Calu3 (cell line): ENCODE data around the gene TSPO2. TPM values are rescaled to one million over a fixed set of nuclear protein-coding genes. Genes with fewer than 3 reads are reported as not detected.
A peak's percentile ranks its signal among the peaks of the same experiment; 100 is the strongest.

Experiments used
- BruUV-seq: library from RNA; stranded (reverse); fragments of 400-500 nt; replicated peaks from 2 replicates; lab custom pipeline; 2021; lab: Mats Ljungman, UMichigan
- CTCF ChIA-PET: fragments of 300-600 bp; sonication (Branson Sonifier 250); formaldehyde crosslinking; loops from one replicate; lab custom pipeline; 2022; ENCODE audit warnings: antibody characterized with exemption; lab: Charles Lee
- DNase-seq: peaks from one replicate; pipeline ENCODE4 v3.0.0; 2022
- H3K27ac Mint-ChIP-seq: one replicate; pipeline ENCODE4 v1.8.0; 2022; ENCODE audit warnings: mixed read lengths; ENCODE audit not compliant: unreplicated experiment
- H3K27me3 Mint-ChIP-seq: one replicate; pipeline ENCODE4 v1.8.0; 2022; ENCODE audit warnings: mixed read lengths; ENCODE audit not compliant: unreplicated experiment
- H3K36me3 Mint-ChIP-seq: one replicate; pipeline ENCODE4 v1.8.0; 2022; ENCODE audit warnings: mild to moderate bottlenecking, moderate library complexity, mixed read lengths; ENCODE audit not compliant: insufficient read depth, unreplicated experiment
- H3K4me1 Mint-ChIP-seq: one replicate; pipeline ENCODE4 v1.8.0; 2022; ENCODE audit warnings: mild to moderate bottlenecking, low read depth, mixed read lengths; ENCODE audit not compliant: unreplicated experiment
- H3K4me3 Mint-ChIP-seq: one replicate; pipeline ENCODE4 v1.8.0; 2022; ENCODE audit warnings: mild to moderate bottlenecking, low read depth, moderate library complexity, mixed read lengths; ENCODE audit not compliant: unreplicated experiment
- H3K9me3 Mint-ChIP-seq: one replicate; pipeline ENCODE4 v1.8.0; 2022; ENCODE audit warnings: low read depth, mixed read lengths; ENCODE audit not compliant: unreplicated experiment
- intact Hi-C: fragments of 100-400 bp; cut with micrococcal nuclease; formaldehyde crosslinking; loops from one replicate; pipeline ENCODE4 v1.10.0; 2022; ENCODE audit not compliant: unreplicated experiment
- total RNA-seq: library from RNA; stranded (reverse); gene quantifications from 2 replicates; pipeline ENCODE4 v1.2.3, GENCODE V29; 2022
- TF ChIP-seq, protein P1 (sequence below): fragments of 200-600 bp; IDR thresholded peaks from one replicate; pipeline ENCODE4 v1.8.0; 2022; ENCODE audit warnings: antibody characterized with exemption; ENCODE audit not compliant: unreplicated experiment

The TSPO2 gene
- total RNA-seq, 1 experiment from 2014 or later = not detected

DNA sequence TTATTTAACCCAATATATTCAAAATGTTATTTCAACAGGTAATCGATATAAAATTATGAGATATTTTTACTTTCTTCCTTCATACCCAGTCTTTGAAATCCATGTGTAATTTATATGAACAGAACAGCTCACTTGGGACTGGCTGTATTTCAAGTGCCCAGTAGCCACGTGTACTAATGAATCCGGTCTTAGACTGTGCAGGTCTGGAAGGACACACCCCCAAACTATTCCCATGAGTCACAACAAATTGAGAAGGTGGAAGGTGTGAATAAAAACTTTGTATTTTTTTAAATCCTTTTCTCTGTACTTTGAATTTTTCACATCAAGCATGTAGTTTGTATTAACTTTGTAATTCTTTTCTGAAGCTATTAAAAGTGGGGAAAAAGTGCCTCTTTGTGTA is 6.1 kb upstream of the TSPO2 start:
- H3K36me3 Mint-ChIP-seq = peaks cover 20% of the 10 kb centered on the region
- TF ChIP-seq, protein P1, sequence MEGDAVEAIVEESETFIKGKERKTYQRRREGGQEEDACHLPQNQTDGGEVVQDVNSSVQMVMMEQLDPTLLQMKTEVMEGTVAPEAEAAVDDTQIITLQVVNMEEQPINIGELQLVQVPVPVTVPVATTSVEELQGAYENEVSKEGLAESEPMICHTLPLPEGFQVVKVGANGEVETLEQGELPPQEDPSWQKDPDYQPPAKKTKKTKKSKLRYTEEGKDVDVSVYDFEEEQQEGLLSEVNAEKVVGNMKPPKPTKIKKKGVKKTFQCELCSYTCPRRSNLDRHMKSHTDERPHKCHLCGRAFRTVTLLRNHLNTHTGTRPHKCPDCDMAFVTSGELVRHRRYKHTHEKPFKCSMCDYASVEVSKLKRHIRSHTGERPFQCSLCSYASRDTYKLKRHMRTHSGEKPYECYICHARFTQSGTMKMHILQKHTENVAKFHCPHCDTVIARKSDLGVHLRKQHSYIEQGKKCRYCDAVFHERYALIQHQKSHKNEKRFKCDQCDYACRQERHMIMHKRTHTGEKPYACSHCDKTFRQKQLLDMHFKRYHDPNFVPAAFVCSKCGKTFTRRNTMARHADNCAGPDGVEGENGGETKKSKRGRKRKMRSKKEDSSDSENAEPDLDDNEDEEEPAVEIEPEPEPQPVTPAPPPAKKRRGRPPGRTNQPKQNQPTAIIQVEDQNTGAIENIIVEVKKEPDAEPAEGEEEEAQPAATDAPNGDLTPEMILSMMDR = no peak
- DNase-seq = peak; percentile 36
- CTCF ChIA-PET = interaction anchor here (0.6 to 2.1 kb wide), 6 partner anchors 8 to 145 kb away, joined by 3 to 9 read pairs (median 4); no protein-coding TSS in a partner anchor
- H3K4me1 Mint-ChIP-seq = peaks cover 58% of the 10 kb centered on the region
- H3K27me3 Mint-ChIP-seq = no peaks in the 10 kb centered on the region
- H3K4me3 Mint-ChIP-seq = peak overlapping the region; percentile 73
- H3K27ac Mint-ChIP-seq = peak overlapping the region; percentile 38
- H3K9me3 Mint-ChIP-seq = no peaks in the 10 kb centered on the region
- BruUV-seq = no TSS peak
- intact Hi-C loops = loop anchor here (5.0 kb wide), 1 partner anchor 39 kb away; no protein-coding TSS in a partner anchor

DNA sequence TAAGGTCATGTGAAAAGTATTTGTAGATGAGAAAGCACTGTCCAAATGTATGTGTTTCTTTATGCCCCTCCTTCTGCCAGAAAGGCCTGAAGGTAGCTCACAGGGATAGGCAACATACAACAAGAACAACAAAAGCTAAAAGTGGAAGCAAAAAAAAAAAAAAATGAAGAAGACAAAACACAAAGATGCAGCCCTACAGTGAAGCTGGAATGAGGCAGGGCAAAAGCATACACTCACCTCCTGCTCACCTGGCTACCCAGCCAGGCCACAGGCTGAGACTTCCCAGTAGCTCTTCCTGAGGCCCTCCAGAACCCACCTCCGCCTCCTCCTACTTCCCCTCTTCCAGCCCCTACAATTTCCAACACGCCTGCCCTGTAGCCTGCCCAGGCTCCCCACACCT is 5.7 kb upstream of the TSPO2 start:
- intact Hi-C loops = loop anchor here (5.0 kb wide), 1 partner anchor 39 kb away; no protein-coding TSS in a partner anchor
- Mint-ChIP-seq H3K9me3 (no peaks in the 10 kb centered on the region), H3K27me3 (no peaks in the 10 kb centered on the region), H3K4me1 (peaks cover 58% of the 10 kb centered on the region), H3K36me3 (peaks cover 20% of the 10 kb centered on the region), H3K27ac (peak overlapping the region; percentile 38), H3K4me3 (peak overlapping the region; percentile 73)
- CTCF ChIA-PET = interaction anchor here (0.6 to 2.1 kb wide), 6 partner anchors 9 to 145 kb away, joined by 3 to 9 read pairs (median 4); partner anchors contain the start of genes NFYA and OARD1
- TF ChIP-seq, protein P1 = no peak
- no peak for DNase-seq
- no TSS peak for BruUV-seq

DNA sequence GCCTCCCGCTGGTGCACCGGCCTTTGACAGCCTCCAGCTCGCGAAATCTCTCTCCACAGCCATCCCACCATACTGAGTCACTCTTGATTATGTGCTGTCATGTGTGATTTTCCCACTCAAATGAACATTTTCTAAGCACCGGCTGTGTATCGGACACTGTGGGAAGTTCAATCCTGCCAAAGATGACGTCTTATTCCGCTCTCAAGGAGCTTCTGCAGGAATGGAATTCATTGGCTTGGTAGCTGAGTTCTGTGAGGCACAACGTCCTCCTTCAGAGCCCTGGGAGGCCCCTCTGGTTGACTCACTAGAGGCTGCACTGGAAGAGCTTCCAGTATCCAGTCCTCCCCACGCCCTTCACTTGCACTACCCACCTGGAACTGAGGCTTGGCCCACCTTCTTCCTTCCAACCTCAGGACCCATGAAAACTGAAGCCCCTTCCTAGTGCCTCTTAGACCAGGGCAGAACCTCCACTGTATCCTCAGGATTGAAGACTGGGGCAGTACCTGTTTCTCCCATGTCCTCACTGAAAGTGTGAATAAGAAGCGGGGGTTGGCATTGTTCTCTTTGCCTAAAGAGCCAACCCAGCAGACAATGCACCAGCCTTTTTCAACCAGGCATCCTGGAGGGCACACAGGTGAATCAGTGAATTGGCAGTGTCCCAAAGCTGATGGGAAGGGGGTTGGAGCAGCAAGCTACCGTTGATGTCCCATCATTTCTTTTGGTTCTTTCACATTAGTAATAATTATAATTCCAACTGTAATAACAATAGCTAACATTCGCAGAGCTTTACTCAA is 5.0 kb upstream of the TSPO2 start:
- BruUV-seq = no TSS peak
- H3K27me3 Mint-ChIP-seq = no peaks in the 10 kb centered on the region
- CTCF ChIA-PET = interaction anchor here (0.6 to 2.1 kb wide), 5 partner anchors 9 to 78 kb away, joined by 3 to 9 read pairs (median 4); partner anchors contain the start of genes NFYA and OARD1
- H3K4me3 Mint-ChIP-seq = peak overlapping the region; percentile 73
- H3K4me1 Mint-ChIP-seq = peaks cover 58% of the 10 kb centered on the region
- intact Hi-C loops = loop anchor here (5.0 kb wide), 1 partner anchor 40 kb away; no protein-coding TSS in a partner anchor
- peak overlapping the region; percentile 38 for H3K27ac Mint-ChIP-seq
- TF ChIP-seq, protein P1 = no peak
- DNase-seq = no peak
- H3K9me3 Mint-ChIP-seq = no peaks in the 10 kb centered on the region
- H3K36me3 Mint-ChIP-seq = peaks cover 20% of the 10 kb centered on the region

DNA sequence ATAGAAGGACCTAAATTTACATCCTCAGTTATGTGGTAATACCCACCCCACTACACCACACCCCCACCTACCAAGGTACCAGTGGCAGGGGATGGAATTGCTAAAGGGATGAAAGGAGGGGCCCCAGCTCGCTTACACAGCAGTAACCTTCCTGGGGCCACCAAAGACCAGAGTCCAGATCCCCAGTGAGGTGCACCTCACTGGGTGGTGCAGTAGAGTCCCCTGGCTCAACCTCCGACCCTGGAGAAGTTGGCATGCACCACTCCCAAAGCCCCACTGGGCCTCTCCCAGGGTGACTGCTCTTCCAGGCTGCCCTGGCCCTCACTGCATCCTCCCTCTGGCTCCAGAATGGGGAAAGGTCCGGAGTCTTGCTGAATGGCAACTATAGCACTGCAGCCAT is 4.1 kb upstream of the TSPO2 start:
- H3K36me3 Mint-ChIP-seq = peaks cover 20% of the 10 kb centered on the region
- no peaks in the 10 kb centered on the region for H3K27me3 Mint-ChIP-seq
- H3K9me3 Mint-ChIP-seq = no peaks in the 10 kb centered on the region
- no TSS peak for BruUV-seq
- no peak for DNase-seq
- intact Hi-C loops = loop anchor here (5.0 kb wide), 1 partner anchor 41 kb away; no protein-coding TSS in a partner anchor
- H3K4me3 Mint-ChIP-seq = peak overlapping the region; percentile 73
- TF ChIP-seq, protein P1 = no peak
- CTCF ChIA-PET = interaction anchor here (1.0 to 2.1 kb wide), 3 partner anchors 10 to 344 kb away, joined by 3 to 9 read pairs (median 4); no protein-coding TSS in a partner anchor
- H3K4me1 Mint-ChIP-seq = peaks cover 58% of the 10 kb centered on the region
- peak overlapping the region; percentile 90 for H3K27ac Mint-ChIP-seq
